HFF-Myc (cell line): ENCODE measurements around the gene CHP2.
"Not testable (repeated sequence)": the region's sequence is repeated elsewhere in the genome, so short reads cannot be mapped to it uniquely, and the experiment has no call there.

ENCODE experiments used
- DNase-seq: peaks from one replicate; pipeline ENCODE4 v3.0.0-alpha.2; 2011; ENCODE audit warnings: low read depth; ENCODE audit errors: extremely low read depth
- H3K4me3 ChIP-seq: replicated peaks from 2 replicates; pipeline ENCODE4 v1.5.1; 2011; ENCODE audit warnings: low read depth, mild to moderate bottlenecking, control low read depth, low read length
- TF ChIP-seq, protein P1 (sequence below): IDR thresholded peaks from 2 replicates; pipeline ENCODE4 v1.5.1; 2012; ENCODE audit warnings: mild to moderate bottlenecking, low read depth, low read length, control low read depth; ENCODE audit errors: missing control alignments

The CHP2 gene

DNA sequence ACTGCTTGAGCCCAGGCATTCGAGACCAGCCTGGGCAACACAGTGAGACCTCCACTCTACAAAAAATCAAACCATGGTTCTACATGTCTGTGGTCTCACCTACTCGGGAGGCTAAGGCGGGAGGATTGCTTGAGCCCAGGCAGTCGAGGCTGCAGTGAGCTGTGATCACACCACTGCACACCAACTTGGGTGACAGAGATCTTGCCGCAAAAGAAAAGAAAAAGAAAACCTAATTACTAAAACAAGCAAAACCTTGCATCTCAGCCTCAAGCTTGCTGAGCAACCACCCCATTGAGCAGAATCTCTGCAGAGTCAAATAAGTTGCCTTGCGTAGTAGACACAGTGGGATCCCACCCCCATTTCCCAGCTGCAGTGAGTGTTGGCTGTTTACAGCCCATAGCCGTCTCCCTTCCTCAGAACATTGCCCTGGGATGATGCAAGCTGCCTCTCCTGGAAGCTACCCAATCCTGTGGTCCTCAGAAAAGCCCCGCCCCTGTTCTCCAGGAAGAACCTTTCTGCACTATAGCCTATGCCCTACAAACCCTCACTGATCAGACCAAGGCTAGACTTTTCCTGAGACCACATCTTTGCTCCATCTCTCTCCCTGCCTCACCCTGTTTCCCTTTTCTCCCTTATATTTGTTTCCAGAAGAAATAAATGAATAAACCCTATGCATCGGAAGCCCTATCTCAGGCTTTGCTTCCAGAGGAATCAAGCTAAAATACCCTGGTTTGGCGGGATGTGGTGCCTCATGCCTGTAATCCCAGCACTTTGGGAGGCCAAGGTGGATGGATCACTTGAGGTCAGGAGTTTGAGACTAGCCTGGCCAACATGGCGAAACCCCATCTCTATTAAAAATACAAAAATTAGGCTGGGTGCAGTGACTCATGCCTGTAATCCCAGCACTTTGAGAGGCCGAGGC lies 25.1 kb upstream of the CHP2 start:
- TF ChIP-seq, protein P1, sequence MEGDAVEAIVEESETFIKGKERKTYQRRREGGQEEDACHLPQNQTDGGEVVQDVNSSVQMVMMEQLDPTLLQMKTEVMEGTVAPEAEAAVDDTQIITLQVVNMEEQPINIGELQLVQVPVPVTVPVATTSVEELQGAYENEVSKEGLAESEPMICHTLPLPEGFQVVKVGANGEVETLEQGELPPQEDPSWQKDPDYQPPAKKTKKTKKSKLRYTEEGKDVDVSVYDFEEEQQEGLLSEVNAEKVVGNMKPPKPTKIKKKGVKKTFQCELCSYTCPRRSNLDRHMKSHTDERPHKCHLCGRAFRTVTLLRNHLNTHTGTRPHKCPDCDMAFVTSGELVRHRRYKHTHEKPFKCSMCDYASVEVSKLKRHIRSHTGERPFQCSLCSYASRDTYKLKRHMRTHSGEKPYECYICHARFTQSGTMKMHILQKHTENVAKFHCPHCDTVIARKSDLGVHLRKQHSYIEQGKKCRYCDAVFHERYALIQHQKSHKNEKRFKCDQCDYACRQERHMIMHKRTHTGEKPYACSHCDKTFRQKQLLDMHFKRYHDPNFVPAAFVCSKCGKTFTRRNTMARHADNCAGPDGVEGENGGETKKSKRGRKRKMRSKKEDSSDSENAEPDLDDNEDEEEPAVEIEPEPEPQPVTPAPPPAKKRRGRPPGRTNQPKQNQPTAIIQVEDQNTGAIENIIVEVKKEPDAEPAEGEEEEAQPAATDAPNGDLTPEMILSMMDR = no peak
- H3K4me3 ChIP-seq = no peak overlapping the region
- no peak for DNase-seq

DNA sequence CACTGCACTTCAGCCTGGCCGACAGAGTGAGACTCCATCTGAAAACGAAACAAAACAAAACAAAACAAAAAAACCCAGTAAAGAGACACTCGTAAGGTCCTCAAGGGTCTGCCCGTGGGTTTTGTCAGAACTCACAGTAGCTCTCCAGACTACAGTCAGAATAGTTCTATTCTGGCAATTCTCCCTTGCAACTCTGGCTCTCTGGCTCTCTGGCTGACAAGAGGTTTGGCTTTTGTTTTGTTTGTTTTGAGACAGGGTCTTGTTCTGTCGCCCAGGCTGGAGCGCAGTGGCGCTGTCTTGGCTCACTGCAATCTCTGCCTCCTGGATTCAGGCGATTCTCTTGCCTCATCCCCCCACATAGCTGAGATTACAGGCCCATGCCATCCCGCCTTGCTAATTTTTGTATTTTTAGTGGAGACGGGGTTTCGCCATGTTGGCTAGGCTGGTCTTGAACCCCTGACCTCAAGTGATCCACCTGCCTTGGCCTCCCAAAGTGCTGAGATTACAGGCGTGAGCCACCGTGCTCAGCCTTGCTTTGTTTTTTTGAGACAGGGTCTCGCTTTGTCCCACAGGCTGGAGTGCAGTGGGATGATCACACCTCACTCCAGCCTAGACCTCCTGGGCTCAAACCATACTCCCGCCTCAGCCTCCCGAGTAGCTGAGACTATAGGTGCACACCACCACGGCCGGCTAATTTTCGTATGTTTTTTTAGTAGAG lies 20.5 kb upstream of the CHP2 start:
- no peak for DNase-seq
- no peak overlapping the region for H3K4me3 ChIP-seq
- TF ChIP-seq, protein P1 = no peak

DNA sequence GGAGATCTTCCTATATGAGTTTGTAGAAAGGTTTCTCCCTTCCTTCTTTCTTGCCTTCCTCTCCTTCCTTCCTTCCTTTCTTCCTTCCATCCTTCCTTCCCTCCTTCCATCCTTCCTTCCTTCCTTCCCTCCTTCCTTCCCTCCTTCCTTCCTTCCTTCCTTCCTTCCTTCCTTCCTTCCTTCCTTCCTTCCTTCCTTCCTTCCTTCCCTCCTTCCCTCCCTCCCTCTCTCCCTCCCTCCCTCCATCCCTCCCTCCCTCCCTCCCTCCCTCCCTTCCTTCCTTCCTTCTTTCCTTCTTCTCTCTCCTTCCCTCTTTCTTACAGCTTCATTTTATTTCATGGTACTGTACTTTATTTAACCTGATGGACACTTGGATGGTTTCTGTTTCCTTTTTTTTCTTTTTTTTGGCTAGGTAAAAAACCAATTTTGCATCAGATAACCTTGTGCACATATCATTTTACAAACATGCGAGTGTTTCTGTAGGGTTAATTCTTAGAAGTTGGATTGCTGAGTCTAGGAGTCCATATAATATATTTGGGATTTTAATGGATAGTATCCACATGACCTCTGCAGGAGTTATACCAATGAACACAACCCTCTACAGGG lies 17.3 kb upstream of the CHP2 start:
- DNase-seq, H3K4me3 ChIP-seq: not testable (repeated sequence)

DNA sequence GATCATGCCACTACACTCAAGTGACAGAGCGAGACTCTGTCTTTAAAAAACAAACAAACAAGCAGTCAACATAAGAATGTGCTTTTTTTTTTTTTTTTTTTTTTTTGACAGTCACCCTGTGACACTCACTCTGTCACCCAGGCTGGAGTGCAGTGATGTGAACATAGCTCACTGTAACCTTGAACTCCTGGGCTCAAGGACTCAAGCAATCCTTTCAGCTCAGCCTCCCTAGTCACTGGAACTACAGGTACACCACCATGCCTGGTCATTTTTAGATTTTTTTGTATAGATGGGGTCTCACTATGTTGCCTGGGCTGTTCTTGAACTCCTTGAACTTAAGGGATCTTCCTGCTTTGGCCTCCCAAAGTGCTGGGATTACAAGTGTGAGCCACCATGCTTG lies 15.3 kb upstream of the CHP2 start:
- no peak overlapping the region for H3K4me3 ChIP-seq
- DNase-seq = no peak

DNA sequence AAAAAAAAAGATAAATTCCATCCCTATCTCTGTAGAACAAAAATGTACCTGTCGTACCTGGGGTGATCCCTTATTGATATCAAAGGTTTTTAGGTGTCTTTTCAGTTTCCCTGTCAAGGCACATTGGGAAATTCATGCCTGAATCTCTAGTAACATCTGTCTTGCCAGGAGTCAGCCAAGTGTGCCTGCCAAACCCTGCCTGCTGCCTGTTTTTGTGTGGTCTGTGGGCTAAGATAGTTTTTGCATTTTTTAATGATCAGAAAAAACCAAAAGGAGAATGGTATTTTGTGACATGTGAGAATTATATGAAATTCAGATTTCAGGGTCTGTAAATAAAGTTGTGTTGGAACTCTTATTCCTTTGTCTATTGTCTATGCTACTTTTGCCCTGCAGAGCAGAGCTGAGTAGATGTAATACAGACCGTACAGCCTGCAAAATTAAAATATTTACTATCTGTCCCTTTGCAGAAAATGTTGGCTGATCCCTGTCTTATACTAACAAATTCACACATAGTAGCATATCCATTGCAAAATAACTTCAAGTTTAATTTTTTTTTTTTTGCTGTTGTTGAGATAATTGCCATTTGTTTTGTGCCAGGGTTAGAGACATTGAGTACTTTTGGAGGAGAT lies 13.0 kb upstream of the CHP2 start:
- no peak overlapping the region for H3K4me3 ChIP-seq
- TF ChIP-seq, protein P1 = no peak
- no peak for DNase-seq

More for the DNA sequence above, 15.3 kb upstream of the CHP2 start:
- TF ChIP-seq, protein P1 = no peak

DNA sequence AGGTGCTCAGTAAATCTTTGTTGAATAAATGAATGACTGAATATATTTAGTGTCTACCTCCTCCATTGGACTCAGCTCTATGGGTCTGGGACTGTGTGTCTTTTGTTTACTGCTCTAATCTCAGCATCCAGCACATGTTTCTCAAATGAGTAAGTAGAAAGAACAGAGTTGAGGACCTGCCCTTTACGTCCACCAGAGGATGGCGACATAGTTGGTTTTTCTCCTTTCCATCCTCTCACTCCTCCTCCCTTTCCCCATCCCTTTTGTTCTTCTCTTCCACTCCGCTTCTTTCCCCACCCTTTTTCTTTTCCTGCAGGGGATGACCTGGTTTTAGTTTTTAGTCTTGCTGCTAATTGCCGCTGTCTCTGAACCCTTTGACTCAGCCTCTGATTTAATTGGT lies 12.1 kb upstream of the CHP2 start:
- TF ChIP-seq, protein P1 = no peak
- no peak for DNase-seq
- H3K4me3 ChIP-seq = no peak overlapping the region
